Adipocyte (in vitro differentiated cells): ENCODE data around the gene RNF220.

Experiments
- DNase-seq: peaks from one replicate; pipeline ENCODE4 v3.0.0-alpha.2; 2015; ENCODE audit warnings: low read depth
- H3K27me3 ChIP-seq: replicated peaks from 2 replicates; pipeline ENCODE4 v1.7.0; 2013; ENCODE audit warnings: mild to moderate bottlenecking, low read length, moderate library complexity; ENCODE audit not compliant: control insufficient read depth, insufficient read depth
- H3K36me3 ChIP-seq: 2 replicates; pipeline ENCODE4 v1.7.0; 2013; ENCODE audit warnings: low read length, mild to moderate bottlenecking, moderate library complexity; ENCODE audit not compliant: control insufficient read depth, insufficient read depth, severe bottlenecking
- H3K4me1 ChIP-seq: 2 replicates; pipeline ENCODE4 v1.7.0; 2013; ENCODE audit warnings: mild to moderate bottlenecking, low read length, moderate library complexity; ENCODE audit not compliant: control insufficient read depth, insufficient read depth
- H3K4me3 ChIP-seq: 2 replicates; pipeline ENCODE4 v1.7.0; 2013; ENCODE audit warnings: mild to moderate bottlenecking, low read length, moderate library complexity
- H3K9ac ChIP-seq: 2 replicates; pipeline ENCODE4 v1.7.0; 2013; ENCODE audit warnings: mild to moderate bottlenecking, low read length, moderate library complexity
- H3K9me3 ChIP-seq: 2 replicates; pipeline ENCODE4 v1.7.0; 2013; ENCODE audit warnings: mild to moderate bottlenecking, low read length, moderate library complexity; ENCODE audit not compliant: control insufficient read depth

RNF220 gene

DNA sequence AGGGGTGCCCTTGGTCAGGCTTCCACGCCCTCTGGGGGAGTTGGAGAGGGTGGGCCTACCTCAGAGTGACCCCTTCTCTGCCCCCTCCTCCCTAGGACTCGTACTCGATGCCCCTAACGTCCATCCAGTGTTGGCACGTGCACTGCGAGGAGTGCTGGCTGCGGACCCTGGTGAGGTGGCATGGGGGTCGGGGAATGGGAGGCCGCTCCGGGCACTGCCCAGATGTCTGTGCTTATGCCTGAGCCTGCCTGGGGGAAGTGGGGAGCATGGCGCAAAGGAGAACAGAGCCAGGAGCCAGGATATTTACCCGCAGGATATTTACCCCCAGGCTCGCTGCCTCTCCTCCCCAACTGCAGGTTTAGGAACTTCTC lies 244.7 kb downstream of the RNF220 start:
- Histone ChIP-seq H3K9me3 (no peaks in the 10 kb centered on the region), H3K4me3 (no peak overlapping the region), H3K27me3 (no peaks in the 10 kb centered on the region), H3K36me3 (peaks cover 39% of the 10 kb centered on the region), H3K4me1 (peaks cover 26% of the 10 kb centered on the region), H3K9ac (no peak overlapping the region)
- no peak for DNase-seq

DNA sequence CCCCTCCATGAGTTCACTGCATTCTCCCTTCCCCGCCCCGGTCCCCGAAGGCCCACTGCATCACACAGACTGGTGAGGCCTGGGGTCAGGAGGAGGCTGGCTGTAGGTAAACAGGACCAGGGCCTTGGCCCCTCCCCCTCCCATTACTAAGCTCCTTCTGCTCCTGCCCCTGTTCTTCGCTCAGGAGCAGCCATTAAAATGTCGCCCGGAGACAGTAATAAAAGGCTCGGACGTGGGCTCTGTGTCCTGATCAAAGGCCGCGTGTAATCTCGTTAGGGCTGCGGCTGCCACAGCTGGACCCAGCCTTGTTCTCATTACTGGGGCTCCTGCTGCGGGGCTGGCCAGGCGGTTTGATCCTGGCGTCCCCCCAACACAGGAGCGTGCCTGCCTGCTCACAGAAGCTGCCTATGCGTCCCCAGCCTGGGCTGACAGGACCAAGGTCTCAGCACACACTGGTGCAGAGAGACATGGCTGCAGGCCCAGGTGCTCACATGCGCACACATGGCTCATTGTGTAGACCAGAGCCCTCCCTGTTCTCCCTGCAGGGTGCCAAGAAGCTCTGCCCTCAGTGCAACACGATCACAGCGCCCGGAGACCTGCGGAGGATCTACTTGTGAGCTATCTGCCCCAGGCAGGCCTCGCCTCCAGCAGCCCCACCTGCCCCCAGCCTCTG lies 245.2 kb downstream of the RNF220 start:
- Histone ChIP-seq H3K27me3 (no peaks in the 10 kb centered on the region), H3K4me3 (no peak overlapping the region), H3K9me3 (no peaks in the 10 kb centered on the region), H3K9ac (no peak overlapping the region), H3K36me3 (peaks cover 45% of the 10 kb centered on the region), H3K4me1 (peaks cover 21% of the 10 kb centered on the region)
- no peak for DNase-seq

DNA sequence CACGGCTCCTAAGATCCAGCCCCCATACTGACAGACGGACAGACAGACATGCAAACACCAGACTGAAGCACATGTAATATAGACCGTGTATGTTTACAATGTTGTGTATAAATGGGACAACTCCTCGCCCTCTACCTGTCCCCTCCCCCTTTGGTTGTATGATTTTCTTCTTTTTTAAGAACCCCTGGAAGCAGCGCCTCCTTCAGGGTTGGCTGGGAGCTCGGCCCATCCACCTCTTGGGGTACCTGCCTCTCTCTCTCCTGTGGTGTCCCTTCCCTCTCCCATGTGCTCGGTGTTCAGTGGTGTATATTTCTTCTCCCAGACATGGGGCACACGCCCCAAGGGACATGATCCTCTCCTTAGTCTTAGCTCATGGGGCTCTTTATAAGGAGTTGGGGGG lies 246.0 kb downstream of the RNF220 start:
- H3K9ac ChIP-seq = no peak overlapping the region
- DNase-seq = no peak
- no peaks in the 10 kb centered on the region for H3K27me3 ChIP-seq
- H3K9me3 ChIP-seq = no peaks in the 10 kb centered on the region
- H3K4me3 ChIP-seq = no peak overlapping the region
- H3K36me3 ChIP-seq = peaks cover 45% of the 10 kb centered on the region
- peaks cover 14% of the 10 kb centered on the region for H3K4me1 ChIP-seq

DNA sequence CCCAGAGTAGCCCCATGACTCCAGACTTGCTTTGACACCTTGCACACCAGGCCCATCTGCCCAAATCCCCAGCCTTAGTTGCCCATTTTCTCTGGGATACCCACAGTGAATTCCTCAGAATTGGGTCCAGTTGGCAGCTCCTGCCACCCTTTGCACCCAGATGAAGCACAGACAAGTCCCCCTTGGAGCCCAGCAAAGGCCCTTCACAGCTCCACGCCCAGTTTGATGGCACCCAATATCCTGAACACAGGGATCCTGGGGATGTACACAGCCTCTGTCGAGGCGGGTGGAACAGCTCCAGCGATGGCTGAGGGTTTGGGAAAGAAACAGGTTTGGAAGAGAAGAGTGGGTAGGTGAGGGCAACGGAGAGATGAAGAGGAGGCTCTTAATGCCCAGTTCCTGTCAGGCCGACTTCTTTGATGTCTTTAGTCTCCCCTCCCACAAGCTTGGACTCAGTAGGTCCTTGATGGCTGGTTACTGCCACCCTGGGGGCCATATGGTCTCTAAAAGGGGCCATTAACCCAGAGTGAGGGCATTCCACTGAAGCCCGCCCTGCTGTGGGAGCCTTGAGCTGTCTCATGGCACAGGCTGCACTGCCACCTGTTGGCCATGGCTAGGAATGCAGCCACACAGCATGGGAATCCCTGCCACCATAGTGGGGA lies 247.5 kb downstream of the RNF220 start:
- H3K4me3 ChIP-seq = no peak overlapping the region
- no peaks in the 10 kb centered on the region for H3K27me3 ChIP-seq
- no peaks in the 10 kb centered on the region for H3K9me3 ChIP-seq
- H3K36me3 ChIP-seq = peaks cover 45% of the 10 kb centered on the region
- peaks cover 12% of the 10 kb centered on the region for H3K4me1 ChIP-seq
- peak; percentile 89 for DNase-seq
- no peak overlapping the region for H3K9ac ChIP-seq

DNA sequence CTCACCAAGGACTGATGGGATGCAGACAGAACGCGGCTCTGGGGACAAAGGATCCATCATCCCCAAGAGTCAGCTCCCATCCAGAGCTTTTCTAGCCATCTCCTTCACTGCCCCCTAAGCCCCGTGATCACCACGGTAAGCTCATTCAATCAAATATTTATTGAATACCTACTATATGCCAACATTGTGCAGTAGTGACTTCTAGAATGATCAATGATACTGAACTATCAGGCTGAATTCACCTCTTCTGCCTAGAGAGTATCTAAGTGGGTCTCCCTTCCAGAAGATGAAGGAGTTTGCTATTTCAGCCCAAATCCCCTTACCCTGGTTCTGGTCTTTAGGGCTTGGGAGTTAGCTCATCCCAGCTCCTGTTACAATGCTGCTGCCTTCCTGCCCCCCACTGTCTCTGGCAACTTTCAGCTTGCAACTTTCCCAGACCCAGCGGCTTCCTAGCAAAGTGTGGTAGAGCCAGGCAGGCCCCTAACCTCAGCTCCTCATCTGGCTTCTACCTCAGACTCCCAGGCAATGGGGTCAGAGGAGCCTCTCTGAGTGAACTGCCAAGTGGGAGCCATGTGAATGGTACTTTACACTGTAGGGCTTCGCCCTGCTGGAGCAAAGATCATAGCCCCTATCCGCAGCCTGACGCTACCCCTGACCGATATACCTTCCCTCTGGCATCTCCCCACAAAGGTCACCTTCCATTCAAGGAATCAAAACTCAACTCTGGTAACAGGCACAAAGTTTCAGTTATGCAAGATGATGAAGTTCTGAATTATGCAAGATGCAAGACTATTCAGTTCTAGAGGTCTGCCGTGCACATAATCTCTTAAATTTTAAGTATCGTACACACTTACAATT lies 248.3 kb downstream of the RNF220 start:
- H3K4me3 ChIP-seq = no peak overlapping the region
- H3K36me3 ChIP-seq = peaks cover 50% of the 10 kb centered on the region

DNA sequence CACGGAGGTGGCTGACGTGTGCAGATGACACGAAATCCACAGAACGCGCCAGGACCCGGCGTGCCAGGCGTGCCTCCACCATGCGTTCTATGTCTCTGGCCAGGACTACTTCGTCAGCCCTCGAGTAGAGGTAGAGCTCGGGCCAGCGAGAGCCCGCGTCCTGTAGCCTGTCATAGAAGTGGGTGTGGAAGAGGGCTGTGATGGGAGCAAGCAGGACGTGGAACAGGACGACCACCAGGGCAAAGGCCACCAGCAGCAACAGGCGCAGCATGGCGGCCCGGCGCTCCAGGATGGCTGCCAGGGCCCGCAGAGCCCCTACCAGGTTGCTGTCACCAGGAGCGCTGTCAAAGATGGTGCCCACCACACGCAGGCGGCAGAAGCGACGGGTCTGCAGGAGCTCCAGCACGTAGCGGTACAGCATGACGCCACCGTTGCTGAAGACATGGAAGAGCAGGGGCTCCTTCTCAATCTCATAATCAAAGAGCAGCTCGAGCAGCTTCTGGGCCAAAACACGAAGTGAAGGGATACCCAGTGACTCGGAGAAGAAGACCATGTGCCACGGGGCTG lies 249.6 kb downstream of the RNF220 start:
- DNase-seq = no peak
- Histone ChIP-seq H3K36me3 (peaks cover 53% of the 10 kb centered on the region), H3K4me3 (no peak overlapping the region), H3K9me3 (no peaks in the 10 kb centered on the region), H3K9ac (no peak overlapping the region), H3K27me3 (no peaks in the 10 kb centered on the region), H3K4me1 (peaks cover 8% of the 10 kb centered on the region)

More for the DNA sequence above, 248.3 kb downstream of the RNF220 start:
- H3K4me1 ChIP-seq = peaks cover 8% of the 10 kb centered on the region
- H3K9me3 ChIP-seq = no peaks in the 10 kb centered on the region
- H3K27me3 ChIP-seq = no peaks in the 10 kb centered on the region
- no peak for DNase-seq
- no peak overlapping the region for H3K9ac ChIP-seq

DNA sequence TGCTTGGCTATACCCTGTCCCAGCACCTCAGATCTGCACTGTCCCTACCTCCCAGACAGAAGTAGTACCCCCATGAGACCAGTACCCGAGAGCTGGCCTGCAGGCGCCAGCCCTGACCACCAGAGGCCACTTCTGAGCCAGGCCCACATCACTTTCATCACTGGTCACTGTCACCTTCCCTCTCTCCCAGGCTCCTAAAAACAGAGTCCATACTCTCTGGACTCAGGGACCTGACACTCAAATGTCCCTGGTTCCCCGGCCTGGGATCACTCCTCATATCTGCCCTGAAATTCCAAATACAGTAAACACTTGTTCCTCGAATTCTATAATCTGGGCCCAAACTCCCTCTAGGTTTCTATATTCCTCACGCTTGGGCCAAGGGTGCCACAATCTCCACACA lies 250.6 kb downstream of the RNF220 start:
- peaks cover 44% of the 10 kb centered on the region for H3K36me3 ChIP-seq
- no peak overlapping the region for H3K9ac ChIP-seq
- no peak overlapping the region for H3K4me3 ChIP-seq
- H3K27me3 ChIP-seq = no peaks in the 10 kb centered on the region
- H3K9me3 ChIP-seq = no peaks in the 10 kb centered on the region
- DNase-seq = peak; percentile 58
- H3K4me1 ChIP-seq = peaks cover 8% of the 10 kb centered on the region

DNA sequence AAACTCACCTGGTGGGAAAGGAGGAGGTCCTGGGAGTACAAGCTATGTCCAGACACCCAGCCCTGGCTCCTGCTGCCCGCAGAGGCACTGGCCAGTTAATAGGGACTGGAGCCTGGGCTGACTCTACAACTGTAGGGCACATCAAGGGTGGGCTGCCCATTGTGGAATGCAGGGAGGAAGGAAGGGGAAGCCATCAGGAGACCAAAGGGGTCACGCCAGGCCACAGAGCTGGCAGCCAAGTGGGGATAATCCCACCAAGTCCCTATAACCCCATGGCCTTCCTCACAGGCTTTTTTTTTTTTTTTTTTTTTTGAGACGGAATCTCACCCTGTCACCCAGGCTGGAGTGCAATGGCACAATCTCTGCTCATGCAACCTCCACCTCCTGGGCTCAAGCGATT lies 254.5 kb downstream of the RNF220 start:
- Histone ChIP-seq H3K36me3 (peaks cover 26% of the 10 kb centered on the region), H3K9me3 (no peaks in the 10 kb centered on the region)

DNA sequence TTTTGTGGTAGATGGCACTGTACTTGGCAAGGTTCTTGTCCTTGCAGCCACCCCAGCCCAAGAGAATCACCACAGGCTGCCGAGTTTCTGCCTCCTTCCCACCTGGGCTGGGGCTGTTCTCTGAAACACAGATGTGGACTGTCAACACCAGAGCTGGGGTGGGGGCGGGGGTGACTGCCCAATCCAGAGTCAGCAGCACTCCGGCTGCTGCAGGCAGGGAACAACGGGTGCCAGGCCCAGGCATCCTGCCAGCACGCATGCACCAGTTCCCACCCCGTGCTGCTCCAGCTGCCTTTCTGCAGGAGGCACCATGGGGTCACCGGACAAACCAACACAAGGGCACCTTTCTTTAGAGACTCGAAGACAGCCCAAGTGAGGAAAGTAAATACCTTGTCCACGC lies 255.1 kb downstream of the RNF220 start:
- no peaks in the 10 kb centered on the region for H3K4me1 ChIP-seq
- peaks cover 20% of the 10 kb centered on the region for H3K36me3 ChIP-seq
- H3K27me3 ChIP-seq = no peaks in the 10 kb centered on the region
- no peak for DNase-seq
- H3K4me3 ChIP-seq = no peak overlapping the region
- no peak overlapping the region for H3K9ac ChIP-seq
- no peaks in the 10 kb centered on the region for H3K9me3 ChIP-seq

More for the DNA sequence above, 254.5 kb downstream of the RNF220 start:
- H3K27me3 ChIP-seq = no peaks in the 10 kb centered on the region
- H3K9ac ChIP-seq = no peak overlapping the region
- no peak overlapping the region for H3K4me3 ChIP-seq
- DNase-seq = no peak
- peaks cover 2% of the 10 kb centered on the region for H3K4me1 ChIP-seq

DNA sequence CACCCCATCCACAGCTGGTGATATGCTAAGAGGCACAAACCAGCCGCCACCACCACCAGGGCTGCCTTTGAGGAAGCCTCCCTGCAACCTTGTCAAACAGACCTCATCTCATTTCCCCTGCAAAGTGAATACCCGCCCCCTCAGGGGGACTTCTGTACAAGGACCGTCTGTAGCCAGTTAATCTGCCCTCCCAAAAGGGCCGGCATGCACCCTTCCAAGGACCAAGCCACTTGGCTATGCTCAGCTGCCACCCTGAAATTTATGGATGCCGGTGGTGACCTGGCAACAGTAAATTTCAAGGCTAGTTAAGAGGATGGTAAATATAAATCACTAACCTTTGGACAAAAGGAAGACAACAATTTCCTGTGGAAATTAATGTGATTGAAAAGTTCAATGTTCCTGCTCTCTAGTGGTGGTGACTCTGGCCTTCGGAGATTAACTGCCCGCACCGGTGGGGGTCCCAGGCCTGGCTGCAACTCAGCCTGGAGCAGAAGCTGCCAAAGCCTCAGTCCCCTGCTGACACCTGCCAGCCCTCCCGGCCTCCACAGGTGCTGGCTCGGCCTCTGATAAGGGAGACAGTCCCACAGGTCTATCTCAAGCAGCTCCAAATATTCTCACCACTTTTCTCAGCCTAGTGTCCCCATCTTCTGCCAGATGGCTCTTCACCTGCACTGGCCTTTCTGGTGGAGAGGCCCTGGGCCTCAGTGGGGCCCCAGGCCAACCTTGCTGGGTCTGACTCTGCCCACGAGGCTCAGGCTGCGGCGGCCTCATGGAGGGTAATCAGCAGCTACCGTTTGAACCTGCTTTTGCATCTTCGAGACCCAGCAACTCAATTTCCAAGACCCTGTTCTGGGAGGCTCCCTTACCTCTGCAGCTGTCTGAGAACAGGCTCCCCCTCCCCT lies 257.0 kb downstream of the RNF220 start:
- no peaks in the 10 kb centered on the region for H3K9me3 ChIP-seq
- DNase-seq = no peak
- peaks cover 3% of the 10 kb centered on the region for H3K4me1 ChIP-seq
- no peak overlapping the region for H3K4me3 ChIP-seq
- H3K27me3 ChIP-seq = no peaks in the 10 kb centered on the region
- no peak overlapping the region for H3K9ac ChIP-seq
- peaks cover 18% of the 10 kb centered on the region for H3K36me3 ChIP-seq
